Retina (tissue), 1 donor: ENCODE results near the gene BCHE.

Source experiments
- DNase-seq: peaks from one replicate; pipeline ENCODE4 v3.0.0-alpha.2; 2016

Gene BCHE

GRCh38 chr3:165837058-165837525, at the start of gene BCHE:
Gene BCHE (minus strand): TSS chr3:165837423. CDS start chr3:165831033, 6,390 bp downstream.
- DNase-seq: peak; percentile 82

DNA sequence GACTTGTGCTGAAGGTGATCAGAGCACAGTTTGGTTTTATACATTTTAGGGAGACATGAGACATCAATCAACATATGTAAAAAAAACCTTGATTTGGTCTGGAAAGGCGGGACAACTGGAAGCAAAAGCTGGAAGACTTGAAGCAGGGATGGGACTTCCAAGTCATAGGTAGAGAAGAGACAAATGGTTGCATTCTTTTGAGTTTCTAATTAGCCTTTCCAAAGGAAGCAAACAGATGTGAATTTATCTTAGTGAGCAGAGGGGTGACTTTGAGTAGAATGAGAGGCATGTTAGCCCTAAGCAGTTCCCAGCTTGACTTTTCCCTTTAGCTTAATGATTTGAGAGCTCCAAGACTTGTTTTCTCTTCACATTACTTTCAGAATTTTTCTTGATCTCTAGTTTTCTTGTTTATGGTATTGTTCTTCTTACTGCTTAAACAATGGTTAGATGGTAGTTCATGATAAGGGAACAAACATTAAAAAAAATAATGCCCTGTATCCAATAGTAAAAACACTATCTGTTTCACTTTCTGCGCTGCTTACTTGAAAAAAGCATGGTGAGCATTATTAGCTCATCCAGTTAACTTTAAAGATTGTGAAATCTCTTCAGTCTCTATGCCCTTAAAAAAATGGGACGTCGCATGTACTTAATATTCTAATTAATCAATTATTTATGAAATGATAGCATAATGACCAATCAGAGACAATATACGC, 48.5 kb upstream of the BCHE start:
- no peak for DNase-seq

DNA sequence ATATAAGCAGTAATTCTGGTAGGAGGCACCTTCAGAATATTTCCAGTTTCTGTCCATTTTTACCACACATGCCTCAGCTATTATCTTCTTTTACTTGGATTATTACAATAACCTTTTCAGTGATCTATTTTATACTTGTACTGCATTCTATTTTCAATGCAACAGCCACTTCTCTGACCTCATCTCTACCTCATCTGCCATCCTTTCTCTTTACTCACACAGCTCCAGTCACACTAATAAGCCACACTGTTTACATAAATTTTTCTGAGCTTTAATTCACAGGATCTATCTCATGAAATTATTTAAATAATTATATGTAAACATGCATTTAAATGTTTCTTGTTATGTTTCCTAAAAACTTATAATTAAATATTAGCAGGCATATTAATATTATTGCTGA, 47.3 kb upstream of the BCHE start:
- DNase-seq: no peak

DNA sequence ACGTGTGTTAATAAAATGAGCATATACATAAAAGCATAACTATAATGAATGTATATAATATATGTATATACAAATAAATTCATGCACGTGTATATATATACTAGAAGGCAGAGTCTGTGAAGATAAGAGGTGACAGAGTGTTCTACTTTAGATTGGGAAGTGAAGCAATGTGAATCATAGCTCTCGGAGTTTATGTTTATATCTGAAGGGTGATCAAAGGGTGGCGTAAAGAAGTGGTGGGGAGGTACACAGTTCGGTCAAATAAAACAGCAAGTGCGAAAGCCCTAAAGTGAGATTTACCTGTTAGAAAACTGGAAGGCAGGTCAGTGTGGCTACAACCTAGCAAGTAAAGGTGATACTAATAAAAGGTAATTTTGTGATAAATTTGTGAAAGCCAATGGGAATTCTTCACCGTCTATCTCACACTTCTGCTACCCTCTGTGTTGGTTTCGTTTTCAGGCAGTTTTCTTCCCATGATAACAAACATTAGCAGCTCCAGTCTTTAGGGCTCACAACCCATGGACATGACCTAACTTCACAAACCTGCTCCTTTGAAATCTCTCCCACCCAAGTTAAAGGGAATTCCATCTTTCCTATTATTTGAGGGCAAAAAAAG, 46.7 kb upstream of the BCHE start:
- DNase-seq: no peak

GRCh38 chr3:165883117-165883516, 45.9 kb upstream of the BCHE start:
- no peak for DNase-seq

DNA sequence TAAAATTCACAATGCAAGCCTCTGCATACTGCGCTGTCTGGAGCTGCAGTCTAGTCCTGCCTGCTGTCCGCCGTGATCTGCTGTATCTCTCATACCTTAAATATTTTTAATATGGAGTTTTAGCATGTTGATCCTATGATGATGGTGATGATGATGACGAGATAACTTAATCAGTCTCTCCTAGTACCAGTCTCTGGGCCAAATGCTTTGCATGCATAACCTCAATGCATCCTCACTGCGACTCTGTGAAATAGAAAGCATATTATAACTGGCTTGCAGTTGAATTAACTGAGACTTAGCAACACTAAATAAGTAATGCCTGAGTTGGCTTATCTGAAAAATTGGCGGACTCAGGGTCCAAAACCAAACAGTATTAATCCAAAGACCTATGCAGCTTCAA, 38.4 kb upstream of the BCHE start:
- no peak for DNase-seq

DNA sequence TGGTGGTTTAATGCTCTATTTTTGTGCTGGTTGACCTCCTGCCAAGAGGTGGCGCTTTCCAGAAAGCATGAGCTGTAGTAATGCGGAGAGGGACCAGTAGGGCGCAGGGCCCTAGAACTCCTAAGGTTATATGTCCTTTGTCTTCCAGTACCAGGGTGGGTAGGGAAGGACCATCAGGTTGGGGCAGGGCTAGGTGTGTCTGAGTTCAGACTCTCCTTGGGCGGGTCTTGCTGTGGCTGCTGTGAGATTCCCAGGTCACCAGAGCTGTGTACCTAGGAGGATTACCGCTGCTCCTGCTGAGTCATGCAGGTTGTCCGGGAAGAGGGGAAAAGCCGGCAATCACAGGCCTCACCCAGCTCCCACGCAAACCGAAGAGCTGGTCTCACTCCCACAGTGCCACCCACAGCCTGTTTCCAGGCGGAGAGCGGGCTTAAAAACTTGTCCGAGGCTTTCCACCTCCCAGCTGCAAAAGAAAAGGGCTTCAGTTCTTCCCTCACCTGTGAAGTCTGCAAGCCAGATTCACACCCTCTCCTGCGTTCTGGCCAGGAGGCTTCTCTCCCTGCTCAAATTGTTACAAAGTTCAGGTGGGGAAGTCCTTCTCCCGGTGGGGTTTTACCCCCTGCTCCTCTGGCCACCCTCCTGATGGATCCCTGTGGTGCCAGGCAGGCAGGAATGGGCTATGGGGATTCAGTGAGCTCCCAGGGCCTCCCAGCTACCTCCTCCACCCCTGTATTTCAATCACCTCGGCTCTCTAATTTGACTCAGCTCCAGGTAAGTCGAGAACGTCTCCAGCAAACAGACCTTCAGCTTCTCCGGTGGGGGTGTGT, 37.7 kb upstream of the BCHE start:
- no peak for DNase-seq

DNA sequence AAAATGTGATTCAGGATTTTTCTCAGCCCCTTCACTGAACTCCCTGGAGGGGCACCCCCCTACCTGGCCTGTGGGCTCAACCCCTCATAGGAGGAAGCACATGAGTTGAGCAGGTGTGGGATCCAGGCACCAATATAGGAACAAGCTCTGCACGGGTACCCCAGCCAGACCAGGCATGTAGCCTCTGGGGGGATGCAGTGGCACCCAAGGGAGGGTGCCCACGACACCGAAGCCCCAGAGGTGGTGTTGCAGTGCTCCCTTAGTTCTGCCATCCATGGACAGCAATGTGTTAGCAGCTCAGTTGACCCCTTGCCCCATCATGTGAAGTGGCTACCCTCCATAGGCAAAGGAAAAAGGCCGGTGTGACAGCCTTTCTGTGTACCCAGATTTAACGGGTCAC, 30.9 kb upstream of the BCHE start:
- DNase-seq: no peak

DNA sequence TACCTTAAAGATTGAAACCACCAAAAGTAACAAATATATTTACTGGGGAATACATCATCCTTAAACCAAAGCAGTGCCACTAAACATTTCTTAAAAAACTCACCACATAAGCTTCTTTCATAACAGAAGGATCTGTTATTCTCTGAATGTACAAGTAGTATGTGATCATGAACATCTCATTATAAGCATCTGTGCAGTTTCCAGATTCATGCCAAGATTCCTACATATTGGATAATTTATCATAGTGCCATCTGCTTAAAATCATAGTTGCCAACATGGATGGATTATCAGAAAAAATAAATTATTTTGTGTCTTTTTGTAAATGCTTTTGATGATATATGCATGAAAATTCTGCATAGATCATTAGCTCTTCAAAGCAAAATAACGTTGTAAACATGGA, 21.8 kb upstream of the BCHE start:
- no peak for DNase-seq

DNA sequence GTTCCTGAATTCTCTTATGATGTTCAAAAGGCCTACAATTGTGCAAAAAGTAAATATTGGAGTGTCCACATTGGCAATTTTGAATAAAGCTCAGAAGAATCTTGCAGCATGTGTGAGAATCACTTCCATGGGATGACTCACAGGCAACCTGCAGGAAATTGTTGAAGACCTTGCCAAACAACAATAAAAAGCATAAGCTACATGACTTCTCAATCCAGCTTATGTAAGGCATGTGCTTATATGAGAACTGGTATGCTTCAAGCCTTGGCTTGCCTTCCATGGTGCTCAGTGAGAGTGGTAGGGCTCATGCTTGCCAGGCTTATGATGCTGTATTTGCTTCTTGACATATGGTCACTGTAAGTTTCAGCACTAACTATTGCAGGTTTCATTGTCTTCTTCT, 18.4 kb upstream of the BCHE start:
- DNase-seq: no peak

GRCh38 chr3:165854696-165855095, 17.5 kb upstream of the BCHE start:
- DNase-seq: peak; percentile 19

DNA sequence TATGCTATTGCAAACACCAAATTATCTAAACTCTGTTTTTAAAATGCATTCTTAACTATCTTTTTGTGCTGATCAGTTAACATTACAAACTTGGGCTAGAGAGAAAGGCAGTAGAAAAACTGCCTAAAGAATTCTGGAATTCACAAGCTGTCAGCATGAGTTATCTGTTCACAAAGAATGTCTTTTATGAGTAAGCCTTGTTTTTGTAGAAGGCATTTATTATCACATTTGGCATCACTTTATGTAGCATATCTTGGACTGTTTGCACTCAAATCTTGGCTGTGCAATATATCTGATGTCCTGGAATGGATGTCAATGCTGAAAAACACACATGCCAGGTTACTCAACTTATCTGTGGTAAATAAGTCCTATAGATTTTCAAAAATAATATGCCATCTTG, 15.5 kb upstream of the BCHE start:
- DNase-seq: peak; percentile 14

DNA sequence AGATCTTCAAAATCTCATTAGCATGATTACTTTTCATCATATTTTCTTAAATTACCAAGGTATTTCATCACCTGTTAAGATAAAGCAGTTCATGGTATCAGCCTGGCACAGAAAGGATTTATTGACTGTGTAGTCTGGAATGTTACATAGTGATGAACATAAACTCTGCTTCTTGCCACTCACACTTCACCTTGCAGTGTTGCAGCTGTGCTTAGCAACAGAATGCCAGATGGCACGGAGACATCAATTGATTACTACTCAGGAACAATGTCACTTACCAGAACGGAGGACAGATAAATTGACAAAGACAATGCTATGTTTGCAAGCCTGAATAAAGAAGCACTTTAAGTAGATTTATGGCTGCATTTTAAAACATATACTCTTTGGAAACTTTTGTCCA, 15.0 kb upstream of the BCHE start:
- peak; percentile 9 for DNase-seq

GRCh38 chr3:165846056-165846455, 8.8 kb upstream of the BCHE start:
- DNase-seq: no peak

- peak; percentile 60 for DNase-seq
These were observed 2.3 kb upstream of the BCHE start for GRCh38 chr3:165839296-165840076.

DNA sequence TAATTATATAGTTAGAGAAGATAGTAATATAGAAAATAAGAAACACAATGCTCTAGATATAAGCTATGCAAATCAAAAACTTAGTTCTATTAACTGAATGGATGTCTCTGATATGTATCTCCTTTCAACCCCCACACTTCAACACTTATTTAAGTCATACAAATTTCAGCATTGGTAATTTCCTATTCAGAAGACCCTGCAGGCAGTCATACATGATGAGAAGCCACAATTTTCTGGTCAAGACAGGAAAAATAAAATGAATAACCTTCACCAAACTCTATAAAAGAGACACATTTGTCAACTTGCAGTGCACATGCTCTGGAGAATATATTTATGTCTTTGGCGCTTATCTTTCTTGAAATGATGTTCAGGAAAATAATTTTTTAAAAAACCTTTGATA, 578 bp upstream of the BCHE start:
- no peak for DNase-seq

DNA sequence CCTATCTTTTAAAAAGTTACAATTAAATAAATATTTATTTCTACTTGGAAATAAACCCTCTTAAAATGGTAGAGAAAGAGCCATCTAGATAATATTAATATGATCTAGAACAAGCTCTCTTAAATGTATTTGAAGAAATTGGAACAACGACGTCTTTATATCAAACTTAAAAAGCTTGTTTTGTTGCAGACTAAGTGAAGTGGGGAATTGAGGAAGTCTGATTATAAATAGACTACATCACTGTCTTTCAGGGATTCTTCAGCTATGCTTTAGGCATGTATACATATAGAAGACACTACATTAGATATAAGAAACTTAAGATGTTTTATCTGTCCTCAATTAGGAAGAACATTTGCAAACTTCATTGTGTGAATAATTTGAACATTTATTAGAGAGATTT, 1.8 kb downstream of the BCHE start:
- no peak for DNase-seq

- no peak for DNase-seq
These were observed 6.5 kb downstream of the BCHE start for GRCh38 chr3:165830746-165831145.

DNA sequence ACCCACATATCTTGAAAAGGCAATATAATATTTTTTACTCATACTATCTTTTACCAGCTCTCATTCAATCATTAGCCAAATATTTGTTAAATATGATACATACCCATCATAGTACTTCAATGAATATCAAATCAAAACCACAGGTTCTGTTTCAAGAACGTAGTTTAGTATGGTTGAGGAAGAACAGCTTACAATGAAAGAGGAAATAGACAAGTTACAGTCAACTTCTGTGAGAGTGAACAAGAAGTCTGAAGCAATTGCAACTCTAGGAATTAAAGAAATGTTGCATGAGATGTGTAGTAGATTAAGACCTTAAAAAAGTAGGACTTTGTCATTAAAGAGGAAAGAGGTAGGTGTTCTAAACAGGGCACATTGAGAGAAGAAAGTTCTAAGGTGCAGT, 9.3 kb downstream of the BCHE start:
- DNase-seq: no peak

GRCh38 chr3:165827233-165827632, 10.0 kb downstream of the BCHE start:
- DNase-seq: no peak

DNA sequence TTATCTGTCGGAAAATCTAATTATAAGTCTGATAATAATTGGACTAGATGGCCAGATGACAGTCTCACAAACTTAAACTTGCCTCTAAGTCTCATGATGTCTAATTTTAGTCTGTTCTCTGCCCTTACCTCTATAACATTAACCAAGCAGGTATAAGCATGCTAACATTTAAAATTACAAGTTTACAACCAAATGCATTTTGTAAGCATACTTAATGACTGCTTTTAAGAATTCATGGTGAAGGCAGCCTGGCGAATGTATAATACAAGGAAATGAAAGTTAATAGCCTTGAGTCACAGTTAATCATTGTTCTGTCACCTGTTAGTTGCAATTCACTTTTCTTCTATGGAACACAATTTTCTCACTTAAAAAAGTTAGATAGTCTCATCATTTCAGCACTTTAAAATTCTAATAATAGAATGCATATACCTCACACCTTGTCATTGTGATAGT, 16.5 kb downstream of the BCHE start:
- DNase-seq: no peak

DNA sequence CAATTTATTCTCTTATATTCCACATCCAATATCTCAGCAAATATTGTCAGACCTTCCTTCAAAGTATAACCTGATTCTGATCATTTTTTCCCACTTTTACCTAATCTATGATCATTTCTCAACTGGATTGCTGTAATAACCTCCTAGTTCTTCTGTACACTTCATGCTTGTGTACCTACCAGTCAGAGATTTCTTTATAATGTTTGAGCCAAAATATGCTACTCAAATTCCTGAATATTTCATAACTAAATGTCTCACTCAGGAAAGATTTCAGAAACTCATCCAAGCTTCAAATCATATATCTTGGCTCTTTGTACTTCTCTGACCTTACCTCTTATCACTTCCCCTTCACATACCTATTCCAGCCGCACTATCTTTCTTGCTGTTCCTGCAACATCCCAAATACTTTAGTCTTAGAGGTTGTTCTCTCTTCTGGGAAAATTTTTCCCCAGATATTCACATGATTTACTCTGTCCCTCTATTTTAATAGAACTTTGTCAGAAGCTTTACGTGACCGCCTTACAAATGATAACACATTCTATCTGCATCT, 20.0 kb downstream of the BCHE start:
- DNase-seq: no peak

GRCh38 chr3:165816209-165816608, 21.0 kb downstream of the BCHE start:
- DNase-seq: no peak
